Common myeloid progenitor, CD34-positive (primary cell): Measurements from ENCODE around the gene UROC1.

ENCODE experiments used
- CTCF ChIA-PET: fragments of 350-600 bp; sonication (Branson Sonifier 250); formaldehyde crosslinking; loops from one replicate; lab custom pipeline; 2021; ENCODE audit warnings: antibody characterized with exemption; lab: Charles Lee
- POLR2A ChIA-PET: fragments of 350-600 bp; sonication (Branson Sonifier 250); formaldehyde crosslinking; loops from one replicate; lab custom pipeline; 2021; ENCODE audit warnings: antibody characterized with exemption; lab: Charles Lee
- DNase-seq, 3 donors: peaks; one replicate each; pipeline versions ENCODE4 v3.0.0 to v3.0.0-alpha.2; 2013
- H3K27ac ChIP-seq, 2 experiments: 1 replicate in 1 of 2; 2 replicates in 1 of 2; pipeline ENCODE4 v1.7.0; 2013; ENCODE audit warnings: inconsistent platforms in 2 of 2, low read length in 2 of 2, mild to moderate bottlenecking in 2 of 2, low read depth in 1 of 2, moderate library complexity in 1 of 2; ENCODE audit not compliant: severe bottlenecking in 2 of 2, insufficient read depth in 1 of 2, poor library complexity in 1 of 2
- H3K27me3 ChIP-seq, 5 experiments: replicated peaks in 2 of 5; 1 replicate in 3 of 5; 2 replicates in 2 of 5; pipeline versions ENCODE4 v1.6.1 to v1.7.0; 2013; ENCODE audit warnings: low read length in 4 of 5, mild to moderate bottlenecking in 2 of 5, moderate library complexity in 2 of 5, inconsistent platforms in 1 of 5; ENCODE audit not compliant: insufficient read depth in 5 of 5, control insufficient read depth in 4 of 5
- H3K36me3 ChIP-seq, 4 experiments: 1 replicate in 2 of 4; 2 replicates in 2 of 4; pipeline versions ENCODE4 v1.6.1 to v1.7.0; 2013; ENCODE audit warnings: low read length in 3 of 4, control low read depth in 1 of 4, mild to moderate bottlenecking in 1 of 4; ENCODE audit not compliant: control insufficient read depth in 4 of 4, insufficient read depth in 4 of 4
- H3K4me1 ChIP-seq, 4 experiments: 1 replicate in 3 of 4; 2 replicates in 1 of 4; pipeline versions ENCODE4 v1.6.1 to v1.7.1; 2013; ENCODE audit warnings: low read length in 3 of 4, mild to moderate bottlenecking in 3 of 4, control low read depth in 1 of 4, inconsistent platforms in 1 of 4, moderate library complexity in 1 of 4; ENCODE audit not compliant: control insufficient read depth in 4 of 4, insufficient read depth in 4 of 4; ENCODE audit errors: control extremely low read depth in 1 of 4
- H3K4me3 ChIP-seq, 7 experiments: 1 replicate in 4 of 7; 2 replicates in 3 of 7; pipeline versions ENCODE4 v1.5.1 to v1.7.0; 2013; ENCODE audit warnings: mild to moderate bottlenecking in 7 of 7, low read length in 6 of 7, moderate library complexity in 6 of 7, inconsistent platforms in 2 of 7, low read depth in 2 of 7, control low read depth in 1 of 7; ENCODE audit not compliant: insufficient read depth in 4 of 7, control insufficient read depth in 1 of 7; ENCODE audit errors: extremely low read depth in 1 of 7
- H3K9me3 ChIP-seq, 5 experiments: 1 replicate in 4 of 5; 2 replicates in 1 of 5; pipeline versions ENCODE4 v1.6.1 to v1.7.1; 2013; ENCODE audit warnings: low read length in 4 of 5, mild to moderate bottlenecking in 2 of 5, inconsistent platforms in 1 of 5, low read depth in 1 of 5, moderate library complexity in 1 of 5; ENCODE audit not compliant: control insufficient read depth in 4 of 5, insufficient read depth in 2 of 5; ENCODE audit errors: control extremely low read depth in 1 of 5
- WGBS: methylation state at CpG from one replicate; pipeline ENCODE4 v1.1.5; 2013; ENCODE audit not compliant: insufficient coverage; 5-methylcytosine and 5-hydroxymethylcytosine counted together

UROC1 gene

DNA sequence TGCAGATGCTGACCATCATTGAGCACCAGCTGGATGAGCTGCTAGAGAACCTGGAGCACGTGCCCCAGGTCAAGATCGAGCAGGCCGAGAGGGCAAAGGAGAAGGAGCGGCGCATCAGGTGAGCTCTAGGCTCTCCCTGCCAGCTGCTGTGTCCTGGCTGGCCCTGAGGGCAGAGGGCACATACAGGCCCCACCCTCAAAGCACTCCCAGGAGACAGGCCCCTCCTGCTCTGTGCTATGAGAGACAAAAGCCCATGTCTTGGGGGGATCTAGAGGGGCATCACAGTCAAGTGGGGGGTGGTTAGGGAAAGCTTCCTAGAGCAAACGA lies 83.3 kb downstream of the UROC1 start:
- ChIA-PET CTCF (no interaction called here), POLR2A (no interaction called here)
- H3K27ac ChIP-seq, result no peak overlapping the region
- H3K36me3 ChIP-seq, result peaks cover 6 to 55% (median 26%) of the 10 kb centered on the region in 4 experiments
- 100% methylated on average over 6 of the region's 6 CpGs for WGBS
- no peak overlapping the region for H3K4me3 ChIP-seq
- H3K27me3 ChIP-seq, result no peaks in the 10 kb centered on the region
- H3K9me3 ChIP-seq, result peaks cover 0 to 8% (median 0%) of the 10 kb centered on the region in 5 experiments
- DNase-seq, result no peak
- no peaks in the 10 kb centered on the region for H3K4me1 ChIP-seq

DNA sequence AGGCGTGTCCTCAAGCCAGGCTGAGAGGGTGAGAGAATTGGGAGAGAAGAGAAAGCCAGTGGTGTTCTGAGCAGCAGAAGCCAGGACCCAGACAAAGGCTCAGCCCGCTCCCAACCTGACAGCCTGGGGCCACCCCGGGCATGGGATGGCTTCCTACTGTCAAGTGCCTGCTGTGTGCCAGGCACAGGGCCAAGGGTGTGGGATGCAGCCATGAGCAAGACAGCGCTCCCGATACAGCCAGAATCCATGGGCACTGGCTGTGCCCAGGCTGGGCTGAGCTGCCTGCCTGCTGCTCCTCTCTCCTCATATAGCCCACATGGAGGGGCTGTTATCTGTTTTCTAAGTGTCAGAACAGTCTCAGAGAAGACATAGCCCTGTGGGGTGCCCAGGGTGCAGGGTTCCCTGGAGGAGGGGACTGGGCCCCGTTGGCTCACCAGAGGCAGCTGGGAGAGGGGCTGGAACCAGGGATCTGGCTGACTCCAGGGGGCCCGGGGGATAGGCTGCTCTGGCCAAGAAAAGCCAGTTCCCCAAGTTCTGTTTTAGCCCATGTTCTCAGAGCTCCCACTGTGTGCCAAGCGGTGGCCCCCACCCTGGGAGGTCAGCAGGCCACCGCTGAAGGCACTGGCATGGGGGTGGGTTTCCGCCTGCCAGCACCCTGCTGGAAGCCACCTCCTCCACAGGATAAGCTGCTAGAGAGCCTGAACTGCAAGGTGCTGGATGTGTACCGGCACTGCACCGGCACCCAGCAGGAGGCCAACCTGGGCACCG lies 83.9 kb downstream of the UROC1 start:
- H3K27ac ChIP-seq, result no peak overlapping the region
- POLR2A ChIA-PET, result no interaction called here
- H3K4me1 ChIP-seq, result no peaks in the 10 kb centered on the region
- H3K36me3 ChIP-seq, result peaks cover 6 to 50% (median 21%) of the 10 kb centered on the region in 4 experiments
- DNase-seq, result no peak
- H3K9me3 ChIP-seq, result peaks cover 0 to 8% (median 3%) of the 10 kb centered on the region in 5 experiments
- whole genome bisulfite sequencing, result 97% methylated on average over 13 of the region's 13 CpGs
- H3K27me3 ChIP-seq, result no peaks in the 10 kb centered on the region
- no peak overlapping the region for H3K4me3 ChIP-seq
- CTCF ChIA-PET, result no interaction called here

DNA sequence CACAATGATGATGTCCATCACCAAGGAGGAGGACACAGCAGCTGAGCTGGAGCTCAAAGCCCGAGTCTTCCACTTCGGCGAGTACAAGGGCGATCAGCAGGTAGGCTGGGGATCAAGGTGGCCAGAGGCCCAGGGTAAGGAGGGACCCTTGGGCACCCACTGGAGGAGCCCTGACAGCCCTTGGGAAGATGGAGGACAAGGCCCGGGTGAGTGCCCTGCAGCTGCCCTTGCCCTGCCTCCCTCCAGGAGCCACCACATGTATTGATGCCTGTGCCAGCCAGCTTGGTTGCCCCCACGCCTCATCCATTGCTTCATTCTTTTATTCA lies 84.5 kb downstream of the UROC1 start:
- Histone ChIP-seq H3K4me1 (no peaks in the 10 kb centered on the region), H3K9me3 (peaks cover 0 to 12% (median 5%) of the 10 kb centered on the region in 5 experiments), H3K27me3 (no peaks in the 10 kb centered on the region), H3K36me3 (peaks cover 6 to 44% (median 15%) of the 10 kb centered on the region in 4 experiments), H3K27ac (no peak overlapping the region), H3K4me3 (no peak overlapping the region)
- WGBS, result 98% methylated on average over 5 of the region's 6 CpGs
- DNase-seq, result no peak
- ChIA-PET POLR2A (no interaction called here), CTCF (no interaction called here)

DNA sequence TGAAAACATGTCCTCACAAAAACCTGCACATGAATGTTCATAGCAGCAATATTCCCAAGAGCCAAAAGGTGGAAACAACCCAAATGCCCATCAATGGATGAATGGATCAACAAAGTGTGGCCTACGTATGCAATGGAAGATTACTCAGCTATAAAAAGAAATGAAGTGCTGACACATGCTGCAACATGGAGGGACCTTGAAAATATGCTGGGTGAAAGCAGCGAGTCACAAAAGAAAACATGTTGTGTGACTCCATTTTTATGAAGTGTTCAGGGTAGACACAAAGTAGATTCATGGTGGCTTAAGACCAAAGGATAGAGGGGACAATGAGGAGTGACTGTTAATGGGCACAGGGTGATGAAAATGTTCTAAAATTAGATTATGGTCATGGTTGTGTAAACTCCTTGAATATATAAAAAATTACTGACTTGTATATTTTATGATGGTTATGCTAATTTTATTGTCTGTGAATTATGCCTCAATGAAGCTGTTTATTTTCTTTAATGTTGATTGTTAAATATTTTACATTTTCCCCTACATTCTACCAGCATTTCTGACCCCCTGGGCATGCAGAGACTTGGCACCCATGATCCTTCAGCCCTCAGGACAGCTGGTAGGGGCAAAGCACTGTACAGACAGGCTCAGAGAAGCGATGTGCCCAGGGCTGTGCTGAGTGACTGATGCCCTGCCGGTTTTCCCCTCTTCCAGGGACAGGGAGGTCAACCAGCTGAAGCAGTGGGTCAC lies 85.0 kb downstream of the UROC1 start:
- 81% methylated on average over 4 of the region's 4 CpGs for WGBS
- no peaks in the 10 kb centered on the region for H3K4me1 ChIP-seq
- POLR2A ChIA-PET, result no interaction called here
- CTCF ChIA-PET, result no interaction called here
- no peak for DNase-seq
- peaks cover 0 to 15% (median 5%) of the 10 kb centered on the region in 5 experiments for H3K9me3 ChIP-seq
- H3K36me3 ChIP-seq, result peaks cover 3 to 39% (median 11%) of the 10 kb centered on the region in 4 experiments
- H3K27ac ChIP-seq, result no peak overlapping the region
- no peak overlapping the region for H3K4me3 ChIP-seq
- H3K27me3 ChIP-seq, result no peaks in the 10 kb centered on the region
